Peyer's patch (tissue), 4 donors: Measurements from ENCODE around the gene ANTXR1. TPM values are rescaled to one million over a fixed set of nuclear protein-coding genes. Genes with fewer than 3 reads are reported as not detected.
A peak's percentile ranks its signal among the peaks of the same experiment; 100 is the strongest.

ENCODE experiments used
- DNase-seq, 3 donors: peaks; one replicate each; pipeline ENCODE4 v3.0.0-alpha.2; 2017 to 2019
- H3K27ac ChIP-seq, 4 donors: fragments of 200-600 bp; sonication (generic); one replicate each; pipeline ENCODE4 v1.5.1; 2016 to 2019
- H3K27me3 ChIP-seq, 2 donors: fragments of 200-600 bp; sonication (generic); one replicate each; pipeline ENCODE4 v1.5.1; 2019
- H3K36me3 ChIP-seq, 3 donors: fragments of 200-600 bp; sonication (generic); one replicate each; pipeline ENCODE4 v1.5.1; 2016 to 2019
- H3K4me1 ChIP-seq, 4 donors: fragments of 200-600 bp; sonication (generic); one replicate each; pipeline ENCODE4 v1.5.1; 2016 to 2019
- H3K4me3 ChIP-seq, 4 donors: fragments of 200-600 bp; sonication (generic); 1 replicate in 3 of 4; 2 replicates in 1 of 4; pipeline ENCODE4 v1.5.1; 2016 to 2019; ENCODE audit warnings: mild to moderate bottlenecking in 1 of 4
- H3K9me3 ChIP-seq, 4 donors: fragments of 200-600 bp; sonication (generic); one replicate each; pipeline ENCODE4 v1.5.1; 2016 to 2019; ENCODE audit warnings: mild to moderate bottlenecking in 1 of 4
- POLR2A ChIP-seq, 2 donors: fragments of 450-650 bp; IDR thresholded peaks; one replicate each; pipeline ENCODE4 v1.5.1; 2017; ENCODE audit warnings: antibody characterized with exemption in 2 of 2, mild to moderate bottlenecking in 2 of 2, moderate library complexity in 2 of 2
- total RNA-seq, 4 donors: library from RNA; depleted of rRNA; stranded (reverse); fragments of >200 nt; gene quantifications; one replicate each; pipeline ENCODE4 v1.1.0, GENCODE V29; 2016
- TF ChIP-seq, protein P1 (sequence below), 6 experiments: fragments of 450-650 bp in 4 of 6; fragments of 200-600 bp in 2 of 6; sonication (generic) in 1 of 6; IDR thresholded peaks; one replicate each; pipeline ENCODE4 v1.5.1; 2017 to 2019; ENCODE audit warnings: antibody characterized with exemption in 6 of 6, mild to moderate bottlenecking in 3 of 6, moderate library complexity in 1 of 6

The ANTXR1 gene
- total RNA-seq, 4 donors from 2014 or later = 5.4 to 39.6 (median 25.0) TPM

- peak overlapping the region in 2 of 4 donors; percentile 24 to 57 for H3K27ac ChIP-seq
- H3K4me3 ChIP-seq = no peak overlapping the region
- H3K27me3 ChIP-seq = no peaks in the 10 kb centered on the region
- DNase-seq = no peak
- TF ChIP-seq POLR2A (IDR thresholded peaks at IDR 0.05) = no peak
- TF ChIP-seq, protein P1, sequence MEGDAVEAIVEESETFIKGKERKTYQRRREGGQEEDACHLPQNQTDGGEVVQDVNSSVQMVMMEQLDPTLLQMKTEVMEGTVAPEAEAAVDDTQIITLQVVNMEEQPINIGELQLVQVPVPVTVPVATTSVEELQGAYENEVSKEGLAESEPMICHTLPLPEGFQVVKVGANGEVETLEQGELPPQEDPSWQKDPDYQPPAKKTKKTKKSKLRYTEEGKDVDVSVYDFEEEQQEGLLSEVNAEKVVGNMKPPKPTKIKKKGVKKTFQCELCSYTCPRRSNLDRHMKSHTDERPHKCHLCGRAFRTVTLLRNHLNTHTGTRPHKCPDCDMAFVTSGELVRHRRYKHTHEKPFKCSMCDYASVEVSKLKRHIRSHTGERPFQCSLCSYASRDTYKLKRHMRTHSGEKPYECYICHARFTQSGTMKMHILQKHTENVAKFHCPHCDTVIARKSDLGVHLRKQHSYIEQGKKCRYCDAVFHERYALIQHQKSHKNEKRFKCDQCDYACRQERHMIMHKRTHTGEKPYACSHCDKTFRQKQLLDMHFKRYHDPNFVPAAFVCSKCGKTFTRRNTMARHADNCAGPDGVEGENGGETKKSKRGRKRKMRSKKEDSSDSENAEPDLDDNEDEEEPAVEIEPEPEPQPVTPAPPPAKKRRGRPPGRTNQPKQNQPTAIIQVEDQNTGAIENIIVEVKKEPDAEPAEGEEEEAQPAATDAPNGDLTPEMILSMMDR (IDR thresholded peaks at IDR 0.05) = no peak
- no peaks in the 10 kb centered on the region for H3K36me3 ChIP-seq
- H3K9me3 ChIP-seq = no peaks in the 10 kb centered on the region
- H3K4me1 ChIP-seq = no peaks in the 10 kb centered on the region
These were observed 192.1 kb downstream of the ANTXR1 start for GRCh38 chr2:69205076-69205475.

- H3K27me3 ChIP-seq = no peaks in the 10 kb centered on the region
- H3K36me3 ChIP-seq = no peaks in the 10 kb centered on the region
- TF ChIP-seq, protein P1 (IDR thresholded peaks at IDR 0.05) = no peak
- TF ChIP-seq POLR2A (IDR thresholded peaks at IDR 0.05) = no peak
- peak overlapping the region in 2 of 4 donors; percentile 11 to 57 for H3K27ac ChIP-seq
- H3K4me3 ChIP-seq = no peak overlapping the region
- H3K9me3 ChIP-seq = no peaks in the 10 kb centered on the region
- H3K4me1 ChIP-seq = no peaks in the 10 kb centered on the region
- no peak for DNase-seq
These were observed 192.5 kb downstream of the ANTXR1 start for GRCh38 chr2:69205491-69205890.

GRCh38 chr2:69208023-69208595 lies 195.1 kb downstream of the ANTXR1 start:
- Histone ChIP-seq H3K4me3 (no peak overlapping the region), H3K36me3 (no peaks in the 10 kb centered on the region), H3K9me3 (no peaks in the 10 kb centered on the region), H3K27ac (no peak overlapping the region), H3K4me1 (no peaks in the 10 kb centered on the region), H3K27me3 (no peaks in the 10 kb centered on the region)
- no peak for DNase-seq
- TF ChIP-seq, protein P1 (IDR thresholded peaks at IDR 0.05) = no peak
- no peak for TF ChIP-seq POLR2A (IDR thresholded peaks at IDR 0.05)

GRCh38 chr2:69209482-69209881 lies 196.5 kb downstream of the ANTXR1 start:
- DNase-seq = no peak
- Histone ChIP-seq H3K9me3 (no peaks in the 10 kb centered on the region), H3K27ac (no peak overlapping the region), H3K36me3 (no peaks in the 10 kb centered on the region), H3K27me3 (no peaks in the 10 kb centered on the region), H3K4me1 (no peaks in the 10 kb centered on the region), H3K4me3 (no peak overlapping the region)
- TF ChIP-seq, protein P1 (IDR thresholded peaks at IDR 0.05) = no peak
- TF ChIP-seq POLR2A (IDR thresholded peaks at IDR 0.05) = no peak

- Histone ChIP-seq H3K4me1 (no peaks in the 10 kb centered on the region), H3K9me3 (no peaks in the 10 kb centered on the region), H3K36me3 (no peaks in the 10 kb centered on the region), H3K4me3 (no peak overlapping the region), H3K27me3 (no peaks in the 10 kb centered on the region), H3K27ac (no peak overlapping the region)
- TF ChIP-seq, protein P1 (IDR thresholded peaks at IDR 0.05) = no peak
- no peak for TF ChIP-seq POLR2A (IDR thresholded peaks at IDR 0.05)
- DNase-seq = no peak
These were observed 197.4 kb downstream of the ANTXR1 start for GRCh38 chr2:69210385-69210784.

- no peaks in the 10 kb centered on the region for H3K4me1 ChIP-seq
- TF ChIP-seq, protein P1 (IDR thresholded peaks at IDR 0.05) = no peak
- no peak for TF ChIP-seq POLR2A (IDR thresholded peaks at IDR 0.05)
- H3K4me3 ChIP-seq = no peak overlapping the region
- H3K27me3 ChIP-seq = no peaks in the 10 kb centered on the region
- no peak for DNase-seq
- H3K27ac ChIP-seq = no peak overlapping the region
- H3K9me3 ChIP-seq = no peaks in the 10 kb centered on the region
- no peaks in the 10 kb centered on the region for H3K36me3 ChIP-seq
These were observed 198.1 kb downstream of the ANTXR1 start for GRCh38 chr2:69211048-69211447.
